Keratinocyte (primary cell): ENCODE results near the gene SLC41A3. TPM values are rescaled to one million over a fixed set of nuclear protein-coding genes. Genes with fewer than 3 reads are reported as not detected.

Experiments used
- DNase-seq: peaks from one replicate; pipeline ENCODE4 v3.0.0-alpha.2; 2011; ENCODE audit warnings: low read depth, missing footprints, low spot score
- FAIRE-seq: peaks from 2 replicates; lab custom pipeline; 2011; peaks lifted over from hg19 to GRCh38; lab: Jason Lieb, UNC
- H2AFZ ChIP-seq: 2 replicates; pipeline ENCODE4 v1.6.0; 2012; ENCODE audit warnings: low read length, control low read depth, inconsistent platforms; ENCODE audit not compliant: control insufficient read depth
- H3K27ac ChIP-seq: 2 replicates; pipeline ENCODE4 v1.5.1; 2011; ENCODE audit warnings: low read length; ENCODE audit not compliant: control insufficient read depth, insufficient read depth
- H3K27me3 ChIP-seq: 3 replicates; pipeline ENCODE4 v1.6.0; 2011; ENCODE audit warnings: low read length; ENCODE audit not compliant: control insufficient read depth, insufficient read depth; ENCODE audit errors: extremely low read depth
- H3K36me3 ChIP-seq, 2 experiments: 2 replicates in 1 of 2; 3 replicates in 1 of 2; pipeline ENCODE4 v1.5.1; 2011; ENCODE audit warnings: low read length in 2 of 2, mild to moderate bottlenecking in 1 of 2; ENCODE audit not compliant: control insufficient read depth in 2 of 2, insufficient read depth in 2 of 2; ENCODE audit errors: extremely low read depth in 1 of 2
- H3K4me1 ChIP-seq: 3 replicates; pipeline ENCODE4 v1.5.1; 2011; ENCODE audit warnings: low read length; ENCODE audit not compliant: control insufficient read depth, insufficient read depth; ENCODE audit errors: extremely low read depth
- H3K4me2 ChIP-seq: 3 replicates; pipeline ENCODE4 v1.6.0; 2011; ENCODE audit warnings: low read depth, low read length; ENCODE audit not compliant: control insufficient read depth, insufficient read depth; ENCODE audit errors: extremely low read depth
- H3K4me3 ChIP-seq, 3 experiments: fragments of 200-600 bp in 1 of 3; sonication (generic) in 1 of 3; 2 replicates in 2 of 3; 3 replicates in 1 of 3; pipeline ENCODE4 v1.5.1; 2011 to 2016; ENCODE audit warnings: low read length in 3 of 3, mild to moderate bottlenecking in 3 of 3, control low read depth in 2 of 3, inconsistent platforms in 1 of 3, low read depth in 1 of 3, mixed read lengths in 1 of 3, mixed run types in 1 of 3, moderate library complexity in 1 of 3; ENCODE audit not compliant: control insufficient read depth in 2 of 3, insufficient read depth in 2 of 3; ENCODE audit errors: extremely low read depth in 1 of 3
- H3K79me2 ChIP-seq: 2 replicates; pipeline ENCODE4 v1.6.0; 2012; ENCODE audit warnings: low read length; ENCODE audit not compliant: control insufficient read depth, insufficient read depth
- H3K9ac ChIP-seq: 3 replicates; pipeline ENCODE4 v1.6.0; 2011; ENCODE audit warnings: low read length; ENCODE audit not compliant: control insufficient read depth, insufficient read depth; ENCODE audit errors: extremely low read depth
- H3K9me1 ChIP-seq: 3 replicates; pipeline ENCODE4 v1.6.0; 2011; ENCODE audit warnings: low read length; ENCODE audit not compliant: control insufficient read depth, insufficient read depth; ENCODE audit errors: extremely low read depth
- H3K9me3 ChIP-seq: 2 replicates; pipeline ENCODE4 v1.5.1; 2012; ENCODE audit warnings: low read depth, low read length; ENCODE audit not compliant: control insufficient read depth
- H4K20me1 ChIP-seq: 3 replicates; pipeline ENCODE4 v1.6.0; 2011; ENCODE audit warnings: low read length; ENCODE audit not compliant: control insufficient read depth, insufficient read depth; ENCODE audit errors: extremely low read depth
- CTCF ChIP-seq, 3 experiments: IDR thresholded peaks in 1 of 3; conservative IDR thresholded peaks in 1 of 3; optimal IDR thresholded peaks in 1 of 3; 2 replicates in 2 of 3; 3 replicates in 1 of 3; pipeline versions ENCODE3 to v1.5.1; 2011; ENCODE audit warnings: low read length in 3 of 3, mild to moderate bottlenecking in 3 of 3, moderate library complexity in 2 of 3, control low read depth in 1 of 3, inconsistent platforms in 1 of 3; ENCODE audit not compliant: insufficient read depth in 2 of 3; ENCODE audit errors: extremely low read depth in 1 of 3
- EZH2 ChIP-seq: IDR thresholded peaks from one replicate; pipeline ENCODE4 v1.6.1; 2012; ENCODE audit warnings: inconsistent platforms, mild to moderate bottlenecking, low read length, moderate library complexity
- dilution Hi-C: fragments of 300-500 bp; cut with MboI; formaldehyde crosslinking; loops from one replicate; pipeline ENCODE4 v1.7.0; 2020; ENCODE audit warnings: low sequenced_read_pairs; ENCODE audit not compliant: extremely low pct_ligation_motif_present
- polyA plus RNA-seq, 5 experiments: library from polyadenylated mRNA; depleted of rRNA in 3 of 5; stranded (reverse) in 3 of 5; stranded (forward) in 1 of 5; unstranded in 1 of 5; fragments of >200 nt; gene quantifications; 1 replicate in 1 of 5; 2 replicates in 3 of 5; 3 replicates in 1 of 5; pipeline versions ENCODE4 v1.2.1 to v1.2.3, GENCODE V29; 2011 to 2012; ENCODE audit warnings: missing spikeins in 2 of 5, low read depth in 1 of 5, low replicate concordance in 1 of 5

SLC41A3 gene
- polyA plus RNA-seq, 1 donor (not counting 4 experiments of a cell fraction or from before 2014, with no cell fraction given) = 30.2 TPM

DNA sequence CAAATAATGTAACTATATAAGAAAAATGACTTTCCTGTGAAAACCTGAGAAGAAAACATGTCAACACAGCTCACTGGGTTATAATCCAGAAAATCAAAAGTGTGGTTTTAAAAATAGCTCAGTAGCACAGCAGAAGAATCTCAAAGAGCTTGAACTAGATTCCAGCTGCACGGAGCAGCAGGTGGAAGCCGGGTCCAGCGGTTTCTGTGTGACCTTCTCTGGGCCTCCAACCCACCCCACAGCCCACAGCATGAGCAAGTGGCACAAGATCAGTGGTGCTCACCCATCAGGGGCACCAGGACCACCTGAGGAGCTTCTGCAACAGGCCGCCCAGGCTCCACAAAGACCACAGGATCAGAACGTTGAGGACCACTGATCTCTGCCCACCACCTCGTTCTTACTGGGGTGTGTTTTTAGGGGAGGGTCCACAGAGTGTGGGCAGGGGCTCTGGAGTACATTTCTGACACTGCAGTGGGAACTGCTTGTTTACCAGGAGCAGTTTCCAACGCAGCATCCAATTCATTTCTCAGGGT, 23.2 kb downstream of the SLC41A3 start:
- H3K27me3 ChIP-seq = no peaks in the 10 kb centered on the region
- dilution Hi-C loops = no loop called here
- no peaks in the 10 kb centered on the region for H3K79me2 ChIP-seq
- DNase-seq (no peak), FAIRE-seq (no peak)
- H3K4me3 ChIP-seq = no peak overlapping the region
- no peak overlapping the region for H3K4me2 ChIP-seq
- no peaks in the 10 kb centered on the region for H4K20me1 ChIP-seq
- TF ChIP-seq EZH2 = no peak
- no peak for TF ChIP-seq CTCF (optimal IDR thresholded peaks at IDR 0.05 in 1 of 3, IDR thresholded peaks at IDR 0.05 in 1 of 3, conservative IDR thresholded peaks at IDR 0.05 in 1 of 3; ENCODE audit: extremely low read depth in 1 of 3, insufficient read depth in 2 of 3, low read length in 3 of 3)
- no peak overlapping the region for H3K27ac ChIP-seq
- no peak overlapping the region for H2AFZ ChIP-seq
- H3K9me1 ChIP-seq = no peaks in the 10 kb centered on the region
- H3K36me3 ChIP-seq = no peaks in the 10 kb centered on the region
- H3K9ac ChIP-seq = no peak overlapping the region
- peaks cover 15% of the 10 kb centered on the region for H3K4me1 ChIP-seq
- no peaks in the 10 kb centered on the region for H3K9me3 ChIP-seq

- FAIRE-seq = no peak
- Histone ChIP-seq H3K36me3 (no peaks in the 10 kb centered on the region), H3K4me1 (peaks cover 20% of the 10 kb centered on the region), H4K20me1 (no peaks in the 10 kb centered on the region), H3K27me3 (no peaks in the 10 kb centered on the region), H3K79me2 (no peaks in the 10 kb centered on the region), H3K4me3 (no peak overlapping the region), H3K9me3 (no peaks in the 10 kb centered on the region), H3K4me2 (no peak overlapping the region), H3K9ac (no peak overlapping the region), H2AFZ (no peak overlapping the region), H3K27ac (no peak overlapping the region), H3K9me1 (no peaks in the 10 kb centered on the region)
- TF ChIP-seq CTCF (optimal IDR thresholded peaks at IDR 0.05 in 1 of 3, IDR thresholded peaks at IDR 0.05 in 1 of 3, conservative IDR thresholded peaks at IDR 0.05 in 1 of 3; ENCODE audit: extremely low read depth in 1 of 3, insufficient read depth in 2 of 3, low read length in 3 of 3) = no peak
- TF ChIP-seq EZH2 = no peak
- dilution Hi-C loops = no loop called here
- no peak for DNase-seq
These were observed 25.3 kb downstream of the SLC41A3 start for GRCh38 chr3:126058666-126059065.
